K562 (cell line): Measurements from ENCODE around the gene BAG1. TPM values are rescaled to one million over a fixed set of nuclear protein-coding genes. Genes with fewer than 3 reads are reported as not detected.

Source experiments
- DIDO1 ChIP-seq: fragments of 450-650 bp; IDR thresholded peaks from 2 replicates; pipeline ENCODE4 v1.6.1; 2016; ENCODE audit warnings: low read depth, missing biosample characterization, missing genetic modification characterization
- DMBX1 ChIP-seq: fragments of 250-450 bp; sonication (Bioruptor Pico); IDR thresholded peaks from 2 replicates; pipeline ENCODE4 v1.8.0; 2022; ENCODE audit warnings: inconsistent platforms, mild to moderate bottlenecking, moderate library complexity, borderline replicate concordance
- HNRNPLL ChIP-seq: fragments of 200-400 bp; formaldehyde crosslinking; IDR thresholded peaks from 2 replicates; pipeline ENCODE4 v1.6.1; 2017; ENCODE audit warnings: low read length, low read depth, mild to moderate bottlenecking; ENCODE audit not compliant: poor library complexity, severe bottlenecking
- HOXB6 ChIP-seq: fragments of 250-450 bp; sonication (Bioruptor Pico); IDR thresholded peaks from 2 replicates; pipeline ENCODE4 v1.5.1; 2022; ENCODE audit warnings: mild to moderate bottlenecking, borderline replicate concordance
- MIER1 ChIP-seq: fragments of 450-650 bp; IDR thresholded peaks from 2 replicates; pipeline ENCODE4 v1.6.1; 2016; ENCODE audit warnings: antibody characterized with exemption, mild to moderate bottlenecking, low read depth
- RBM22 ChIP-seq: fragments of 200-400 bp; formaldehyde crosslinking; IDR thresholded peaks from 2 replicates; pipeline ENCODE4 v1.6.1; 2018; ENCODE audit warnings: low read length, low read depth; ENCODE audit not compliant: poor library complexity, severe bottlenecking
- SAP30 ChIP-seq: fragments of 200-600 bp; sonication (generic); IDR thresholded peaks from 2 replicates; pipeline ENCODE4 v1.6.1; 2012; ENCODE audit warnings: borderline replicate concordance, low read depth, mild to moderate bottlenecking, moderate library complexity, low read length, control low read depth, inconsistent platforms; ENCODE audit not compliant: insufficient read depth, poor library complexity, severe bottlenecking
- SMAD2 ChIP-seq: fragments of 150-350 bp; IDR thresholded peaks from 2 replicates; pipeline ENCODE4 v1.6.1; 2014; ENCODE audit warnings: low read depth, mild to moderate bottlenecking, low read length
- SPI1 ChIP-seq: IDR thresholded peaks from 2 replicates; pipeline ENCODE4 v1.6.1; 2011; ENCODE audit warnings: low read depth, low read length, control low read depth, borderline replicate concordance
- SUPT5H ChIP-seq: fragments of 450-650 bp; IDR thresholded peaks from 2 replicates; pipeline ENCODE4 v1.6.1; 2016
- ZBTB17 ChIP-seq: fragments of 450-650 bp; formaldehyde crosslinking; IDR thresholded peaks from 2 replicates; pipeline ENCODE4 v1.4.0; 2020; ENCODE audit warnings: mild to moderate bottlenecking
- ZBTB8A ChIP-seq: fragments of 450-650 bp; IDR thresholded peaks from 2 replicates; pipeline ENCODE4 v1.6.1; 2018; ENCODE audit warnings: mild to moderate bottlenecking, moderate library complexity; ENCODE audit not compliant: partially characterized antibody
- ZNF311 ChIP-seq: fragments of 250-450 bp; sonication (Bioruptor Pico); IDR thresholded peaks from 2 replicates; pipeline ENCODE4 v1.4.0; 2020; ENCODE audit warnings: mild to moderate bottlenecking, moderate library complexity
- polyA plus RNA-seq, 8 experiments: library from polyadenylated mRNA; depleted of rRNA in 4 of 8; stranded (reverse) in 5 of 8; unstranded in 3 of 8; fragments of >200 nt; fragmentation: Nextera tagmentation in 2 of 8; fragmentation: Illumina TruSeq in 1 of 8; extraction: Ambion mirVana in 2 of 8; extraction: Trizol in 1 of 8; gene quantifications; 2 replicates each; pipeline versions ENCODE4 v1.2.1 to v1.2.3, GENCODE V29; 2011 to 2014; ENCODE audit warnings: inconsistent platforms in 1 of 8, missing spikeins in 1 of 8
- total RNA-seq, 7 experiments: library from RNA; depleted of rRNA in 6 of 7; stranded (reverse); fragments of >200 nt in 6 of 7; fragmentation: Illumina TruSeq in 2 of 7; extraction: Trizol in 2 of 7; gene quantifications; 2 replicates each; pipeline versions ENCODE4 v1.2.1 to v1.2.3, GENCODE V29; 2011 to 2021; ENCODE audit warnings: low replicate concordance in 1 of 7
- TF ChIP-seq, protein P1 (sequence below), 2 experiments: fragments of 250-450 bp in 1 of 2; fragments of 450-650 bp in 1 of 2; sonication (Bioruptor Pico) in 1 of 2; IDR thresholded peaks; 2 replicates each; pipeline versions ENCODE4 v1.6.1 to v1.8.0; 2016 to 2021; ENCODE audit warnings: mild to moderate bottlenecking in 2 of 2, moderate library complexity in 2 of 2, missing compliant biosample characterization in 1 of 2, missing genetic modification characterization in 1 of 2
- TF ChIP-seq, protein P2 (sequence below), 2 experiments: fragments of 450-650 bp; IDR thresholded peaks; 2 replicates each; pipeline ENCODE4 v1.6.1; 2016; ENCODE audit warnings: mild to moderate bottlenecking in 2 of 2, borderline replicate concordance in 1 of 2, low read depth in 1 of 2, moderate library complexity in 1 of 2
- TF ChIP-seq, protein P3 (sequence below): fragments of 450-650 bp; IDR thresholded peaks from 2 replicates; pipeline ENCODE4 v1.7.1; 2018; ENCODE audit warnings: mild to moderate bottlenecking, low read depth; ENCODE audit not compliant: partially characterized antibody

The BAG1 gene
- total and polyA plus RNA-seq, 9 of the 15 experiments (the other 6 are each of a cell fraction or from before 2014, with no cell fraction given): 9.7 to 106 (median 56.9) TPM

DNA sequence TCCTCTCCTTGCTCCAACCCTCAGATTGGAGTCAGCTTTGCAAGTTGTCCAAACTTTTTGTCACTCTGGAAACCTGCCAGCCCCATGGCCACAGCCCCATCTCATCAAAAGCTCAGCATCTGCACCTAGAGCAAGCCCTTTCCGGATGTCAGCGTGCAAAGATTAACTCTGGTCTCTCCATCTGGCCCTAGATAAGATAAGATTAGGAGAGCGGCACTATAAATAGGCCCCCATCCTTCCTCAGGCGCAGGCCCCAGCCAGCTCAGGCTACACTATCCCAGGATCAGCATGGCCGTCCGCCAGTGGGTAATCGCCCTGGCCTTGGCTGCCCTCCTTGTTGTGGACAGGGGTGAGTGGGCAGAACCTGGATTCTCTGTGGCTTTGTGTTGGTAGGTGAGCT is 24.6 kb downstream of the BAG1 start, which contains the start of gene SPINK4 (continued):
- TF ChIP-seq, protein P1, sequence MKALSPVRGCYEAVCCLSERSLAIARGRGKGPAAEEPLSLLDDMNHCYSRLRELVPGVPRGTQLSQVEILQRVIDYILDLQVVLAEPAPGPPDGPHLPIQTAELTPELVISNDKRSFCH (CRISPR knock-in tag; IDR thresholded peaks at IDR 0.05): no peak
- TF ChIP-seq, protein P1 (tag; IDR thresholded peaks at IDR 0.05): no peak; the same call in 1 of the 2 replicates
- no peak for TF ChIP-seq SPI1
- no peak for TF ChIP-seq RBM22
- TF ChIP-seq DMBX1 (CRISPR knock-in tag): peak; percentile 71; the same call in 1 of the 2 replicates
- no peak for TF ChIP-seq SUPT5H
- TF ChIP-seq ZBTB8A: no peak
- TF ChIP-seq HOXB6: no peak
- no peak for TF ChIP-seq SAP30
- TF ChIP-seq, protein P2, sequence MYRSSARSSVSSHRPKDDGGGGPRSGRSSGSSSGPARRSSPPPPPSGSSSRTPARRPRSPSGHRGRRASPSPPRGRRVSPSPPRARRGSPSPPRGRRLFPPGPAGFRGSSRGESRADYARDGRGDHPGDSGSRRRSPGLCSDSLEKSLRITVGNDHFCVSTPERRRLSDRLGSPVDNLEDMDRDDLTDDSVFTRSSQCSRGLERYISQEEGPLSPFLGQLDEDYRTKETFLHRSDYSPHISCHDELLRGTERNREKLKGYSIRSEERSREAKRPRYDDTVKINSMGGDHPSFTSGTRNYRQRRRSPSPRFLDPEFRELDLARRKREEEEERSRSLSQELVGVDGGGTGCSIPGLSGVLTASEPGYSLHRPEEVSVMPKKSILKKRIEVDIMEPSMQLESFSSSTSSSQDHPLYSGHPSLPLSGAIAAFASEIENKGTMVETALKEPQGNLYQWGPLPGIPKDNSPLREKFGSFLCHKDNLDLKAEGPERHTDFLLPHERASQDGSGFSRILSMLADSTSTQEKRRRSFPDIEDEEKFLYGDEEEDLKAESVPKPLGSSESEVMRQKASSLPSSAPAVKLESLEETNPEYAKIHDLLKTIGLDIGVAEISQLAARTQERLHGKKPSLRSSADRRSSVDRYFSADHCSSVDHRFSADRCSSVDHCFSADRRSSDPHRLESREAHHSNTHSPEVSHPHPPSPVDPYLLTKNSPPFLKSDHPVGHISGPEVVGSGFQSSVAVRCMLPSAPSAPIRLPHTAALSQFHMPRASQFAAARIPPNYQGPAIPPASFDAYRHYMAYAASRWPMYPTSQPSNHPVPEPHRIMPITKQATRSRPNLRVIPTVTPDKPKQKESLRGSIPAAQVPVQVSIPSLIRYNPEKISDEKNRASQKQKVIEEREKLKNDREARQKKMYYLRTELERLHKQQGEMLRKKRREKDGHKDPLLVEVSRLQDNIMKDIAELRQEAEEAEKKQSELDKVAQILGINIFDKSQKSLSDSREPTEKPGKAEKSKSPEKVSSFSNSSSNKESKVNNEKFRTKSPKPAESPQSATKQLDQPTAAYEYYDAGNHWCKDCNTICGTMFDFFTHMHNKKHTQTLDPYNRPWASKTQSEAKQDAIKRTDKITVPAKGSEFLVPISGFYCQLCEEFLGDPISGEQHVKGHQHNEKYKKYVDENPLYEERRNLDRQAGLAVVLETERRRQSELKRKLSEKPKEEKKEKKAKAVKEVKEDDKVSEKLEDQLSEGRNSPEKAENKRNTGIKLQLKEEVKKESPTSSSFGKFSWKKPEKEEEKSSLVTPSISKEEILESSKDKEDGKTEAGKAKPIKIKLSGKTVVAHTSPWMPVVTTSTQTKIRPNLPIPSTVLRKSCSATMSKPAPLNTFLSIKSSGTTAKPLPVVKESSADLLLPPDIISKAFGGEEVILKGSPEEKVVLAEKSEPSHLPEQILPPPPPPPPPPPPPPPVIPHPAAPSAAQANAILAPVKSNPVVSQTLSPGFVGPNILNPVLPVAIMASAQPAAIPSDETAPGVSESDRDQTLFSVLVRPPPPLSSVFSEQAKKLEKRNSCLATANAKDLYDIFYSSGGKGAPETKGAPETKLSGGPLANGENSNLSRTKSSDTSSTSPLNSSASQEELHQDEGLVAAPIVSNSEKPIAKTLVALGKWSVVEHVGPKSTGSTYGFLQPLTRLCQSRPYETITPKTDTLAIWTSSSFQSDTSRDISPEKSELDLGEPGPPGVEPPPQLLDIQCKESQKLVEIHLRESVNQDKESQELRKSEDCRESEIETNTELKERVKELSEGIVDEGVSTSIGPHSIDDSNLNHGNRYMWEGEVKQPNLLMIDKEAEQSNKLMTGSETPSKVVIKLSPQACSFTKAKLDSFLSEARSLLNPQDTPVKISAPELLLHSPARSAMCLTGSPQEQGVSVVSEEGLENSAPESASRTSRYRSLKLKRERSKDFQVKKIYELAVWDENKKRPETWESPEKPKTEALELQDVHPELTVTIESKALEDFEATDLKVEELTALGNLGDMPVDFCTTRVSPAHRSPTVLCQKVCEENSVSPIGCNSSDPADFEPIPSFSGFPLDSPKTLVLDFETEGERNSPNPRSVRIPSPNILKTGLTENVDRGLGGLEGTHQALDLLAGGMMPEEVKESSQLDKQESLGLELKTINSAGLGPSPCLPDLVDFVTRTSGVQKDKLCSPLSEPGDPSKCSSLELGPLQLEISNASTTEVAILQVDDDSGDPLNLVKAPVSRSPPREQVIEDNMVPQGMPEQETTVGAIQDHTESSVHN (IDR thresholded peaks at IDR 0.05; ENCODE audit: borderline replicate concordance in 1 of 2, low read depth in 1 of 2): peak in 1 of 2 experiments; percentile 52; a peak in 1 of 4 replicates
- no peak for TF ChIP-seq MIER1
- TF ChIP-seq, protein P3, sequence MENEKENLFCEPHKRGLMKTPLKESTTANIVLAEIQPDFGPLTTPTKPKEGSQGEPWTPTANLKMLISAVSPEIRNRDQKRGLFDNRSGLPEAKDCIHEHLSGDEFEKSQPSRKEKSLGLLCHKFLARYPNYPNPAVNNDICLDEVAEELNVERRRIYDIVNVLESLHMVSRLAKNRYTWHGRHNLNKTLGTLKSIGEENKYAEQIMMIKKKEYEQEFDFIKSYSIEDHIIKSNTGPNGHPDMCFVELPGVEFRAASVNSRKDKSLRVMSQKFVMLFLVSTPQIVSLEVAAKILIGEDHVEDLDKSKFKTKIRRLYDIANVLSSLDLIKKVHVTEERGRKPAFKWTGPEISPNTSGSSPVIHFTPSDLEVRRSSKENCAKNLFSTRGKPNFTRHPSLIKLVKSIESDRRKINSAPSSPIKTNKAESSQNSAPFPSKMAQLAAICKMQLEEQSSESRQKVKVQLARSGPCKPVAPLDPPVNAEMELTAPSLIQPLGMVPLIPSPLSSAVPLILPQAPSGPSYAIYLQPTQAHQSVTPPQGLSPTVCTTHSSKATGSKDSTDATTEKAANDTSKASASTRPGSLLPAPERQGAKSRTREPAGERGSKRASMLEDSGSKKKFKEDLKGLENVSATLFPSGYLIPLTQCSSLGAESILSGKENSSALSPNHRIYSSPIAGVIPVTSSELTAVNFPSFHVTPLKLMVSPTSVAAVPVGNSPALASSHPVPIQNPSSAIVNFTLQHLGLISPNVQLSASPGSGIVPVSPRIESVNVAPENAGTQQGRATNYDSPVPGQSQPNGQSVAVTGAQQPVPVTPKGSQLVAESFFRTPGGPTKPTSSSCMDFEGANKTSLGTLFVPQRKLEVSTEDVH: peak; percentile 24
- peak; percentile 68; the same call in 1 of the 2 replicates for TF ChIP-seq ZNF311 (CRISPR knock-in tag)
- no peak for TF ChIP-seq SMAD2
- TF ChIP-seq DIDO1: no peak; the same call in 1 of the 2 replicates
- no peak for TF ChIP-seq HNRNPLL
- peak; percentile 24; the same call in 1 of the 2 replicates for TF ChIP-seq ZBTB17 (CRISPR knock-in tag)
